SU-DHL-6 (cell line): ENCODE measurements around the gene PBX1.

ENCODE experiments used
- EZH2phosphoT487 ChIP-seq: fragments of 200-600 bp; sonication (generic), shearing (Covaris generic); conservative IDR thresholded peaks from 2 replicates; pipeline ENCODE4 v1.6.1; 2018; ENCODE audit warnings: mild to moderate bottlenecking, antibody characterized with exemption, low read length, moderate library complexity, mixed read lengths
- TF ChIP-seq, protein P1 (sequence below): fragments of 200-600 bp; sonication (generic); IDR thresholded peaks from one replicate; pipeline ENCODE4 v1.5.1; 2017; ENCODE audit warnings: antibody characterized with exemption, mild to moderate bottlenecking, low read length, moderate library complexity; ENCODE audit not compliant: insufficient read depth, poor library complexity, severe bottlenecking

DNA sequence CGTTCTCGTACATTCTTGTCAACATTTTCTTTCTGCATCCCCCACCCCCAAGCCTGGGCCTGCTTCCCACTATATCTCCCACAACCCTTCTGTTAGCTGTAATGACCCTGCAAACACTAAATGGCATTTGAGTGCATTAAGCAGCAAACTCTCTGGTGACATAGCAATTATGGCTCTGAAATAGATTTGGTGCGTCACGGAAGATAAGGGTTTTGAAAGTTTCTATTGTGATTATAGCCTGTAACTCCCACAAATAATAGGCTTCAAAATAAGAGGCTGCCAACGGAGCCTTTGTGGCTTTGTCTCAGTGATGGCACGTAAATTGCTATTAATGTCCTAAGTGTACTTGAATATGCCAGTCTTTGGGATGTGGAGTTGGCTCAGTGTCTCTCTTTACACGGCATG, 277.6 kb downstream of the PBX1 start:
- TF ChIP-seq, protein P1, sequence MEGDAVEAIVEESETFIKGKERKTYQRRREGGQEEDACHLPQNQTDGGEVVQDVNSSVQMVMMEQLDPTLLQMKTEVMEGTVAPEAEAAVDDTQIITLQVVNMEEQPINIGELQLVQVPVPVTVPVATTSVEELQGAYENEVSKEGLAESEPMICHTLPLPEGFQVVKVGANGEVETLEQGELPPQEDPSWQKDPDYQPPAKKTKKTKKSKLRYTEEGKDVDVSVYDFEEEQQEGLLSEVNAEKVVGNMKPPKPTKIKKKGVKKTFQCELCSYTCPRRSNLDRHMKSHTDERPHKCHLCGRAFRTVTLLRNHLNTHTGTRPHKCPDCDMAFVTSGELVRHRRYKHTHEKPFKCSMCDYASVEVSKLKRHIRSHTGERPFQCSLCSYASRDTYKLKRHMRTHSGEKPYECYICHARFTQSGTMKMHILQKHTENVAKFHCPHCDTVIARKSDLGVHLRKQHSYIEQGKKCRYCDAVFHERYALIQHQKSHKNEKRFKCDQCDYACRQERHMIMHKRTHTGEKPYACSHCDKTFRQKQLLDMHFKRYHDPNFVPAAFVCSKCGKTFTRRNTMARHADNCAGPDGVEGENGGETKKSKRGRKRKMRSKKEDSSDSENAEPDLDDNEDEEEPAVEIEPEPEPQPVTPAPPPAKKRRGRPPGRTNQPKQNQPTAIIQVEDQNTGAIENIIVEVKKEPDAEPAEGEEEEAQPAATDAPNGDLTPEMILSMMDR = no peak
- TF ChIP-seq EZH2phosphoT487 = no peak
